Osteoblast (primary cell): ENCODE results near the gene UNC13D. TPM values are rescaled to one million over a fixed set of nuclear protein-coding genes. Genes with fewer than 3 reads are reported as not detected.
A peak's percentile ranks its signal among the peaks of the same experiment; 100 is the strongest.

Source experiments
- DNase-seq: peaks from one replicate; pipeline ENCODE4 v3.0.0; 2011; ENCODE audit warnings: low spot score, mixed read lengths; ENCODE audit not compliant: insufficient read length; ENCODE audit errors: missing footprints
- H2AFZ ChIP-seq: 2 replicates; pipeline ENCODE4 v1.6.0; 2011; ENCODE audit warnings: mild to moderate bottlenecking, low read length
- H3K27ac ChIP-seq: 2 replicates; pipeline ENCODE4 v1.5.1; 2011; ENCODE audit warnings: mild to moderate bottlenecking, low read depth, low read length, moderate library complexity
- H3K27me3 ChIP-seq: 2 replicates; pipeline ENCODE4 v1.6.0; 2012; ENCODE audit warnings: mild to moderate bottlenecking, control low read depth, inconsistent platforms, low read length, moderate library complexity; ENCODE audit not compliant: insufficient read depth
- H3K36me3 ChIP-seq: 2 replicates; pipeline ENCODE4 v1.5.1; 2011; ENCODE audit warnings: mild to moderate bottlenecking, low read length, control low read depth, moderate library complexity; ENCODE audit not compliant: insufficient read depth
- H3K4me1 ChIP-seq: 2 replicates; pipeline ENCODE4 v1.5.1; 2011; ENCODE audit warnings: mild to moderate bottlenecking, low read length, control low read depth, moderate library complexity; ENCODE audit not compliant: insufficient read depth
- H3K4me2 ChIP-seq: 2 replicates; pipeline ENCODE4 v1.6.0; 2011; ENCODE audit warnings: mild to moderate bottlenecking, low read length; ENCODE audit not compliant: insufficient read depth
- H3K4me3 ChIP-seq: fragments of 200-600 bp; sonication (generic); 3 replicates; pipeline ENCODE4 v1.5.1; 2012; ENCODE audit warnings: mild to moderate bottlenecking, low read length, inconsistent platforms; ENCODE audit not compliant: insufficient read depth
- H3K79me2 ChIP-seq: 2 replicates; pipeline ENCODE4 v1.6.0; 2012; ENCODE audit warnings: mild to moderate bottlenecking, low read length, control low read depth, inconsistent platforms; ENCODE audit not compliant: insufficient read depth
- H3K9me3 ChIP-seq: 2 replicates; pipeline ENCODE4 v1.5.1; 2011; ENCODE audit warnings: low read depth, low read length, control low read depth
- H4K20me1 ChIP-seq: 2 replicates; pipeline ENCODE4 v1.6.0; 2012; ENCODE audit warnings: mild to moderate bottlenecking, low read length, control low read depth; ENCODE audit not compliant: insufficient read depth
- CTCF ChIP-seq: IDR thresholded peaks from 2 replicates; pipeline ENCODE4 v1.5.1; 2011; ENCODE audit warnings: mild to moderate bottlenecking, low read depth, low read length, moderate library complexity; ENCODE audit errors: extremely low read depth
- total RNA-seq: library from RNA; depleted of rRNA; stranded (reverse); fragments of >200 nt; gene quantifications from 2 replicates; pipeline ENCODE4 v1.2.3, GENCODE V29; 2012

Gene UNC13D
- total RNA-seq, 1 donor, result 1.1 TPM

GRCh38 chr17:75827308-75828075, 16.7 kb downstream of the UNC13D start:
- H3K4me3 ChIP-seq, result peak overlapping the region; percentile 68
- TF ChIP-seq CTCF, result peak; percentile 80
- H3K4me2 ChIP-seq, result peak overlapping the region; percentile 91
- H3K36me3 ChIP-seq, result no peaks in the 10 kb centered on the region
- peak; percentile 100 for DNase-seq
- no peaks in the 10 kb centered on the region for H3K79me2 ChIP-seq
- H2AFZ ChIP-seq, result peak overlapping the region; percentile 87
- H3K4me1 ChIP-seq, result peaks cover 15% of the 10 kb centered on the region
- no peaks in the 10 kb centered on the region for H3K27me3 ChIP-seq
- H3K9me3 ChIP-seq, result no peaks in the 10 kb centered on the region
- no peaks in the 10 kb centered on the region for H4K20me1 ChIP-seq
- no peak overlapping the region for H3K27ac ChIP-seq

GRCh38 chr17:75826561-75827307, 17.5 kb downstream of the UNC13D start:
- Histone ChIP-seq H3K27ac (no peak overlapping the region), H3K36me3 (no peaks in the 10 kb centered on the region), H4K20me1 (no peaks in the 10 kb centered on the region), H3K27me3 (no peaks in the 10 kb centered on the region), H3K4me1 (peaks cover 10% of the 10 kb centered on the region), H3K4me2 (no peak overlapping the region), H3K9me3 (no peaks in the 10 kb centered on the region), H3K79me2 (no peaks in the 10 kb centered on the region), H3K4me3 (no peak overlapping the region), H2AFZ (no peak overlapping the region)
- DNase-seq, result peak; percentile 58
- no peak for TF ChIP-seq CTCF

- peaks cover 10% of the 10 kb centered on the region for H3K4me1 ChIP-seq
- H3K4me2 ChIP-seq, result no peak overlapping the region
Observed at GRCh38 chr17:75825748-75826370, 18.3 kb downstream of the UNC13D start.

More at GRCh38 chr17:75825748-75826370, 18.3 kb downstream of the UNC13D start:
- no peak overlapping the region for H2AFZ ChIP-seq
- no peaks in the 10 kb centered on the region for H3K9me3 ChIP-seq
- H3K36me3 ChIP-seq, result peaks cover 2% of the 10 kb centered on the region
- H3K4me3 ChIP-seq, result no peak overlapping the region
- peak; percentile 65 for DNase-seq
- no peaks in the 10 kb centered on the region for H4K20me1 ChIP-seq
- no peak for TF ChIP-seq CTCF
- H3K27ac ChIP-seq, result no peak overlapping the region
- no peaks in the 10 kb centered on the region for H3K27me3 ChIP-seq
- H3K79me2 ChIP-seq, result no peaks in the 10 kb centered on the region
